CD4-positive, alpha-beta T cell treated with Interleukin-6 for 4 hours (primary cell): ENCODE results near the gene XXYLT1.

Source experiments
- DNase-seq: peaks from one replicate; pipeline ENCODE4 v3.0.0-alpha.2; 2020; ENCODE audit warnings: mixed read lengths

Gene XXYLT1

DNA sequence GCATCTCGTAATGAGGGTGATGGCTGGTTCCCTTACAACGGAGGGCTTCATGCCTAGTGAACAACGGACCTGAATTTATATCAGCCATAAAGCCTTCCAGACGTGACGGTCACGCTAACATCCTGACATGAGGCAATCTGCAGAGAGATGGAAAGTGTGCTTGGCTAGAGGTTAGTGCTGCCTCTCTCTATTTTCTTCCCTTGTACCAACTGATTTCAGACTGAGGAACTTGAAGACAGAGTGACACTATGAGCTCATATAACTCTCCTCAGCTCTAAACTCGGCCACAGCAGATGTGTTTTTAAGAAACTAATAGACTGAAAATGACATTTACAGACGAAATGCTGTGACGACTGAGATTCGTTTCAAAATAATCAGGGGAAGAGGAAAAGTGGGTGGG, 122.4 kb downstream of the XXYLT1 start:
- no peak for DNase-seq

DNA sequence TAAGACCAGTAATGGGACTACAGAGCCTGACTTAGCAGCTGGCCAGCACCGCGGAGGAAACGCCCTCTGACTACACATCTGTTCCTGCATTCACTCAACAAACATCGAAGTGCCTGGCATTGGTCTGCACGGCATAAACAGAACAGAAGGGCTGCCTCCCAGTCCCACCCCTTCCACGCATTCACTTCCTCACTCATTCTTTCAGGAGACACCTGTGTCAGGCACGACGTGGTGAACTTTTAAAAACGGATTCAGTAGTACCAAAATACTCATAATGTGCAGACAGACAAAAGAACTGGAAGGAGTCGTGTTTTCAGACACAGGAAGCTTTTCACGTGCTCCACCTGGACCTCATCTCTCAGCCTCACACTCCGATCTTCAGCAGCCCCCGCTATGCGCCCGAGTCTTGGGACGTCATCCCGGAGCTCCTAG, 123.3 kb downstream of the XXYLT1 start:
- DNase-seq, result peak; percentile 46

DNA sequence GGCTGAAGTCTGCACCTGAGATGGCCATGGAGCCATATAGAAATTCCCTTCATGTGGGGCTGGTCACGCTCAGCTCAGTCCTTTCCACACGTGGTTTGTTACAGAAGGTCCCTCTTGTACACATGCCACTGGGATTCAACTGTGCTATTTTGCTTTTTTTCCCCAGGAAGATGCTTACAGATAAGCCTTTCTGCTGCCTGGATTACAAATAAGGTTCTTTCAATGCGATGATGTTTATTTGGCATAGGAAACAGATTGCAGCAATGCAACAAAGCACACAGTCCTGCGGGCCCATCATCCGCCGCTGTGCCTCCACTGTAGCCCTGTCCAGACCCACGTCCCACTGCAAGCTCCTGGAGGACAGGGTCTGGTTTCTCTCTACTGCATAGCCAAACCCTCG, 124.8 kb downstream of the XXYLT1 start:
- DNase-seq, result no peak

DNA sequence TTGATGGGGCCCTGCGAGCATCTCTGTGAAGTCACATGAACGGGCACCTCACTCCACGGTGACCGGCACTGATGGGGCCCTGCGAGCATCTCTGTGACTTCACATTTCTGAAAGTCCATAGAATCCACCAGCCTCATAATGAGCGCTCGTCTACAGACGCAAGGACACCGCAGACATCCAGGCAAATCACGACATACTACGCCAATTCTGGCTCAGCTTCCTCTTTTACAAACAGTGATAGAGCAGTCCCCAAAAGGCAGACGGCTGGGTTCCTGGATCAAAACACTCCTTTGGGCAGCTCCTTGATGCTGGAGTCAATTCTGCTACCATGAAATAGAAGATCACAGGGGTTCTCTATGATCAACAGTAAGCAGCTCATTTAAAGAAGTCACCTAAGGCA, 125.4 kb downstream of the XXYLT1 start:
- no peak for DNase-seq

DNA sequence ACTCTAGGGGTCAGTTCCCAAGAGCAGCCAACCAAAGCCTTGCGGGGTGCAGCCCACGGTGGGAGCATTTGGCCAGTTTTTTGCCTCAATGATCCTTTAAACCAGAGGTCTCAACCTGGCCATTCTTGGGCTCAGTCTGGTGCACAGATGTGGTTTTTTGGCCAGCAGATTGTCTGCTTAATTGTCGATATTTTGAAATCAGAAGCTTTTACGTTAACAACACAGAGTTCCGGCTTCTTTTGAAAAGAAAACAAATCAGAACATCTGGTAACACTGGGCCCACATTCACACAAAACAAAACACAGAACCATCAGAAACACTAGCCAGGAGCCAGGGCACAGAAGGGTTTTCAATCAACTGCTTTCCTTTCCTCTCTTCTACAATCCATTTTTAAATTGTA, 127.7 kb downstream of the XXYLT1 start:
- DNase-seq, result no peak

DNA sequence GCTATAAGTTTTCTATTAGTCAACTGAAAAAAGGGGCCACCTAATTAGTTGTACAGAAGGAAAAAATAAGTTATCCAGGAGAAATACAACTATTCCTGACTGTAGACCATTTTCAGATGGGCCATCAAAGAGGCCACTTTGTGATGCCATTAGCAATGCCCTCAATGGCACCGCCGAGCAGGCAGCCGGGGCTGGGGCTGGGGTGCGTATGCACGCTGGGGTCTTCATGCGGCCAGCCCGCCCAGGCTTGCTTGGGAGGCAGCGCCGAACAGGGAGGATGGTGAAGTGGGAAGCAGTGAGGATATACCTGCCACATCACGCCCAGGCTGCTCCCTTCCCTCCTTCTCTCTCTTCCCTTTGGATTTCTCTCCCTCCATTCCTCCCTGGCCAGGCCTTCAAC, 128.4 kb downstream of the XXYLT1 start:
- DNase-seq, result no peak

DNA sequence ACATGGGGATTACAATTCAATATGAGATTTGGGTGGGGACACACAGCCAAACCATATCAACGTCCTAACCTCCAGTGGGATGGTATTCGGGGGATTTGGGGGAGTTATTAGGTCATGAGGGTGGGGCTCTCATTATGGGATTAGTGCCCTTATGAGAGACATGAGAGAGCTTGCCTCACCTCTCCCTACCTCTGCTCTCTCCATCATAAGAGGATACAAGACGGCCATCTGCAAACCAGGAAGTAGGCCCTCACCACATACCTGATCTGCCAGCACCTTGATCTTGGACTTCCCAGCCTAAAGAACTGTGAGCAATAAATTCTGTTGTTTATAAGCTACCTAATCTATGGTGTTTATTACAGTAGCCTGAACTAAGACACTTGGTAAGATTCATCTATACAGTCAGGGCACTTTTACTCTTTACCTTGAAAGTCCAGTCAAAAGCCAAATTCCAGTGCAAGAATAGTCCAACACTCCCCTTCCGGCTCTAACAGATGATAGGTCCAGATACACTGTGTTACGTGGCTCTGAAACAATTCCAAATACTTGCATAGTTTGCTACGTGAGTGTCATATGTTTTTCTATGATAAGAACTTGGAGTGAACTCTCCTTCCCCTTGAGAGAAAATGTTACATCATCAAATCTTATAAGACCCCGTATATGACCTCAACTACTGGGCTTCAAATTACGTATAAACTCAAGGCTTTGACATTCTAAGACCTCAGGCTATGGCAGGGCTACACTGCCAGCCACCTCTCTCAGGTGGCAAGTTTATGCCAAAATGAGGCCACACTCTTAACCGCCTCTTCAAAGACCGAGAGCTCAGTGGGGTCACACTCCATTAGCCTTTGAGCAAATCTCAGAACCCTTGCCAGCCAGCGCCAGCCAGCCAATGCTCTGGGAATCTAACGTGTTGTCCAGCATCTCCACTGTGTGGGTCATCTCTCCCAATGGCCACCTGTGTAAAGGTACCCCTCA, 129.9 kb downstream of the XXYLT1 start:
- DNase-seq, result no peak

DNA sequence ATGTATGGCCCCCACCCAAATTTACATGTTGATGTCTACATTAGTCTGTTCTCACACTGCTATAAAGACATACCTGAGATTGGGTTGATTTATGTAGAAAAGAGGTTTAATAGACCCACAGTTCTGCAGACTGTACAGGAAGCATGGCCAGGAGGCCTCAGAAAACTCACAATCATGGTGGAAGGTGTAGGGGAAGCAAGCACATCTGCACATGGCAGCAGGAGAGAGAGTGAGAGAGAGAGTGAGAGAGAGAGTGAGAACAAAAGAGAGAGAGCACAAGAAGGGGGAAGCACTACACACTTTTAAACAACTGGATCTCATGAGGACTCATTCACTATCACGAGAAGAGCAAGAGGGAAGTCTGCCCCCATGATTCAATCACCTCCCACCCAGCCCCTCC, 130.5 kb downstream of the XXYLT1 start:
- DNase-seq, result no peak

DNA sequence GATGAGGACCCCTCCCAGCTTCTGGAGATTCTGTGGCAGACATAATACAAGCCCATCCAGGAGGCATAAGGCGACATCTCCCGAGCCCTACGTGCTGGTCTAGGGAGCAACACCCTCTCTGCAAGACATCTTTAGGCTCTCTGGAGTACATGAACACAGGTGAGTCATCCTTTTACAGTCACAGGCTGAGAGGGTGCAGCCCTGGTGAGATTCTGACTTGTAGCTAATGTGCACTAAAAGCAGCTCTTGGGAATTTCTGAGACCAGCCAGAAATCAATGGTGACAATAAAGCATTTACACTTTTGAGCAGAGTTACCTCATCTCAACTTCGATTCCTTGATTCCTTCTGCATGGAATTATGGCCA, 131.1 kb downstream of the XXYLT1 start:
- no peak for DNase-seq

DNA sequence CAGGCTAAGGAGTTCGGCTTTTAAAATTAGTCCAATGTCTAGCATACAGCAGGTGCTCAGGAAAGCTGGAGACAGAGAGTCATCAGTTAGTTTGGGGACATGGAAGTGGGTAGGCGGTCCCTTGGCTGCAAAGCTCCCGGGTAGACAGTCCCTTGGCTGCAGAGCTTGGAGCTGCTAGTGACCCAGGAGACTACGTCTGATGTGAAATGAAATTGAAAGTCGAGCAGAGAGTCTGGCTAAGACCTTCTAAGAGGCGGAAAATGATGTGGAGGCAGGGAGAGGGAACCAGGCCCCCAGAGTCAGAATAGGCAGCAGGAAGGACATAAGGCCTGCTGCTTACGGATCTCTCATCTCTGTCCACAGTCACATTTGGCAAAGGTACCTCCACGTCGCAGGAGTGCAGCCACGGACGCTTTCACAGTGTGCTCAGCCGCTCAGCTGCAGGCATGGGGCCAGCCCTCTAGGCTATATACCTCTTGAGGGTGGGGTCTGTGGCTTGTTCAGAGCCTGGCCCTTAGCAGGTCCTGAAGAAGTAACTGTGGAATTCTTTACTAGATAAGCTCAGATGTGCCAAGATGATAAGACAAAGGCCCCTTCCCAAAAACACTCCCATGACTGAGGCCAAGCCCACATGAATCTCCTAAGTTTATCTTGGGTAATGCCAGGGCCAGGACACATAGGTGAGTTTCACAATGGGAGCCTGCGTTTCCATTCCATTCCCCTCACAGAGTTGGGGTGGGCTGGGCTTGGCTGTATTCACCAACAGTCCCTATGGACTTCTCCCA, 131.7 kb downstream of the XXYLT1 start:
- DNase-seq, result no peak

DNA sequence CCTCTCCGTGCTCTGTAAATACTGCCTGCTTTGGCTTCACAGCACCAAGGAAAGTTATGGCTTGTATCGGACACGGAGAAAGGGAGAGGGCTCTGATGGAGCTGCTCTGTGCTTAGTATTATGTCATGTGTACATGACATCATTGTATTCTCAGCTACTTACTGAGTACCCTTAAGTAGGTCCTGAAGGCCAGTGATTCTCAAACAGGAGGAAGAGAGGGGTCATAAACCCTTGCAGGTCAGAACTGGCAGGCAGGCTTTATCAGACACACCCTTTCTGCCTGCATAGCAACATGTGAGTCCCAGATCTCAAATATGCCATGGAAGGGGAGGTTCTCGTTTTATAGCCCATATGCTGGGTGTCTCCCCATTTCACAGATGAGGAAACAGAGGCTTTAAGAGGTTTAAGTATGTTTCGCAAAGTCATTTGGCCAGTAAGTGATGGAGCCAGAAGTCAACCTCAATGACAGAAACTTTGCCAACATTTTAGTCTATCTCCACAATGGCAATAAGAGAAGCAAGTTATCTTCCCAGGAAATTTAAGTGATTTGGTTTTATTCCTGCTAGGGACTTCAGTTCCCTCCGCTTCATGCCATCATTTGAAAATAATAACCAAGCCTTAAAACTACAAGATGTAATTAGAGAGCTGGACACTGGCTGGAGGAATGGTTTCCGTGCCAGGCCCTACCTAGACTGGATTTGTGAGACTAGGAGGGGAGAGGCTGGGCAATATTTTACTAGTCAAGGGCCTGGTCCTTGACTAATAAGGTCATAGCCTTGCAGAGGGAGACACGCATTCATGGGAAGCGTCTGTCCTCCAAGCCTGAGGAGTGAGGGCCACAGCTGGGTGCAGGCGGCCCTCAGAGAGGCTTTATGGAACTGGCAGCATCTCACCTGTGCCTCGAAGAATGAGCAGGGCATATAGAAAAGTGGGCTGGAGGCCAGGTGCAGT, 133.0 kb downstream of the XXYLT1 start:
- DNase-seq, result no peak

DNA sequence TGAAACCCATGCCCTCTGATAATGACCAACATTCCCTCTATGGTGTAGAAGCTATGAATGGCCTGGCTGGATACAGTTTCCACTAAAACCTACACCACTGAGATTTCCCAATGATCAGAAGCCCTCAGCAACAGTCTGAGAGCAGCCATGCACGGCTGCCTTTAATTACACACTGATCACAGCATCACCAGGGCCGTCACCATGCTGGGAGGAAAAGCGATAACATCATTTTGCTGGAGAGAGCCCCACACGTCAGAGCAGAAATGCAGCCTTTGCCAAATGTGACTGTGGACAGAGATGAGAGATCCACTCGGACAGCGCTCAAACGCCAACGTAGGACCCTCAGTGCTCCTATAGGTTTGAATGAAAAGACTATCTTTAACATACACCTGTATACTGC, 135.0 kb downstream of the XXYLT1 start:
- DNase-seq, result no peak

DNA sequence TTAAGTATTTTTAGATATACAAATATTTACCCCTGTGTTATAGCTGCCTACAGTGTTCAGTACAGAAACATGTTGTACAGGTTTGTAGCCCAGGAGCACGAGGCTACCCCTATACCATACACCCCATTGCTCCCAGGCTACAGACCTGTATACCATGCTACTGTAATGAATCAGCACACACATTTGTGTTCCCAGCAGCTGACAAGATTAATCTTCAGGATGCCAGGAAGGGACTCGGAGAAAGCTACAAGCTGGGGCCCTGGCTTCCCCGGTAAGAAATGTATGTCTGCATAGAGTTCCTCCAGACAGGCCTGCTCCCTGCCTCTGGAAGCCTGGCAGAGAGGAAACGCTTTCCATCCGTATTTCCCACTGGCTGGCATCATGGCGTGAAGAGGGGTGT, 136.5 kb downstream of the XXYLT1 start:
- no peak for DNase-seq

DNA sequence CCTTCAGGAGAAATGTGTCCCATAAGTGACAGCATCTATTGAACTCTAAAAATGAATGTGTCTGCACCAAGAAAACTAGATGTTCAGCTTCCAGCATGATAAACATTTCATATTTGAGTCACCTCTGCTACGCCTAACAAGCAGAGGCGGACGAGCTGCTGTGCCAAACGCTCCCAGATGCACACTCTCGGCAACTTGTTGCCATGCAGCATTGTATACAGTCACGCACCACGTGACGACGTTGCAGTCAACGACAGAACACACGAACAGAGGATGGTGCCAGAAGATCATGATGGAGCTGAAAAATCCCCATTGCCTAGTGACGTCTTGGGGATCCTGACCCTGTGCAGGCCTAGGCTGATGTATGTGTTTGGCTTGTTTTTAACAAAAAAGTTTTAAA, 137.5 kb downstream of the XXYLT1 start:
- DNase-seq, result peak; percentile 51

DNA sequence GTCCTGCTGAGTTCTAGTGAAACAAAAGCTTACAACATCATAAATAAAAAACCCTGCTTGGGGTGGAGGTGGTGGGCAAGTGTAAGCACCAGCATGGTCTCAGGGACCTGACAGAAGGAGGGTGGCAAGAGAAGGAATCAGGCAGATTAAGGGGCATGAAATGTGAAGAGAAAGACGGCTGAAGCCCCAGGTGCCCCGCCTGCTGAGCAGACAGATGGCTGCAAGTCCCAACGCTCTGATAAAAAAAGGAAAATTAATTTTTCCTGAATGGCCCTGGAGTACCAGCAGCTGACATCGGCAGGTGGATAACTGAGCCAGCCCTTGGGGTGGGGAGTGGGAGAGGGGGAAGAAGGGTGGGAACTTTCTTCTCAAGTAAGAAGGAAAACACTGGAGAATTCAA, 137.9 kb downstream of the XXYLT1 start:
- no peak for DNase-seq

DNA sequence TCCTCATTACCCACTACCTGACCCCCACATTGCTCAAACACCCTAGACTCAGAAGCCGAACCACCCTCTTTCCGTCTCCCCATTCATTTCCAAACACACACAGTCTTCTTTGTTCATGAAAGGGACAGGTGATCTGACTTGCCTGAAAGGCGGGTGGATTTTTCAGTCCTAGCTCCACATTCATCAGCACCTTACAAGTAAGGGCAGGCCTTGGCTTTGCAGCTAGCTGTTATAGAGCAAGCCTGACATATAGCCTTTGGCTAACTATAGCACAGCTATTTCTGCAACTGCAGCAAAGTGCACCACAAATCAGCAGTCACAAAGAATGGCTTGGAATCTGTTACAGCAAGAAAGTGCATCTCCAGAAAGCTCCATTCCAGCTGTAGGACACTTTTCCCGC, 139.8 kb downstream of the XXYLT1 start:
- DNase-seq, result no peak

DNA sequence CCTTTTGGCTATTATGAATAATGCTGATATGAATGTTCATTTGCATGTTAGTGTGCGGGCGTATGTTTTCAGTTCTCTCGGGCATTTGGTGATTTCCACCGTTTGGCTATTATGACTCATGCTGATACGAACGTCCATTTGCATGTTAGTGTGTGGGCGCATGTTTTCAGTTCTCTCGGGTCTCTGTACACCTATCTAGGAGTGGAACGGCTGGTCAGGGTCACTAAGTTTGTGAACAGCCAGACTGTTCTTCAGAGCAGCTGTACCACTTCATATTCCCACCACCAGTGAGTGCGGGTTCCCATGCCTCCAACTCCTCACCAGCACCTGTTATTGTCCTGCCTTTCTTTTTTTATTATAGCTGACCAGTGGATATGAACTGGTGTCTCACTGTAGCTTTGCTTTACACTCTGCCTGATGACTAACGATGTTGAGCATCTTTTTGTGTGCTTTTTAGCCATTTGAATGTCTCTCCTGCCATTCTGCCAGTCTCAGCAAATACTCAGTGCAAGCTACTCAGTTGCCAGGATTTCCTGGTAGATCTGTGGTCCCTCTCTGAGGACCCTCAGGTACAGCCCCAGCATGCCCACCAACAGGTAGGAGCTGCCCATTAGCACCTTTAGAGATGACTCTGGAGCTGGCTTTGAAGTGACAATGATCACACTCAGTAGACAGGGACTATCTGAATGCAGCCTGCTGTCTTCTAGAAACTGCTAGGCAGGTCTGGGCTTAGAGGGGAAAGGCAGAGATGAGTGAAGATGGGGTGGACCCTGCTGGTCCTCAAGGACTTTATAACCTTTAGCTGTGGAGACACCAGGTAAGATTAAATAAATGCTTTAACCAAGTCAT, 141.1 kb downstream of the XXYLT1 start:
- DNase-seq, result peak; percentile 15

DNA sequence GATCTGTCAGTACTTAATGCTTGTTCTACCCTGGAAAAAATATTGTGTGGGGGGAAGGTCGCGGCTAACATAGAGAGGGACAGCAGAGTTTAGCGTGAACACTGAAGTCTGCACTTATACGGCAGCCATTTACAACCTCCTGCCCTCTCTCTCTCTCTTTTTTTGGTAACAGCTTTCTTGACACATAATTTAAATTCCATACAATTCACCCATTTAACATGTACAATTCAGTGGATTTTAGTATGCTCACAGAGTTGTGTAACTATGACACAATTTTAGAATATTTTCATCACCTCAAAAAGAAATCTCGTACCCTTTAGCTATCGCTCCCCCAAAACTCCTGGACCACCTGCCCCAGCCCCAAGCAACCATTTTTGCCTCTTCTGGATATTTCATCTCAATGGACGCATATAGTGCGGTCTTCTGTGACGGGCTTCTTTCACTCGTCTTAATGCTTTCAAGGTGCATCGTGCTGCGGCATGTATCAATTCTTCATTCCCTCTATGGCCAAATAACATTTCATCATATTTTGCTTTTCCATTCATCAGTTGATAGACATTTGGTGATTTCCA, 141.8 kb downstream of the XXYLT1 start:
- DNase-seq, result no peak

DNA sequence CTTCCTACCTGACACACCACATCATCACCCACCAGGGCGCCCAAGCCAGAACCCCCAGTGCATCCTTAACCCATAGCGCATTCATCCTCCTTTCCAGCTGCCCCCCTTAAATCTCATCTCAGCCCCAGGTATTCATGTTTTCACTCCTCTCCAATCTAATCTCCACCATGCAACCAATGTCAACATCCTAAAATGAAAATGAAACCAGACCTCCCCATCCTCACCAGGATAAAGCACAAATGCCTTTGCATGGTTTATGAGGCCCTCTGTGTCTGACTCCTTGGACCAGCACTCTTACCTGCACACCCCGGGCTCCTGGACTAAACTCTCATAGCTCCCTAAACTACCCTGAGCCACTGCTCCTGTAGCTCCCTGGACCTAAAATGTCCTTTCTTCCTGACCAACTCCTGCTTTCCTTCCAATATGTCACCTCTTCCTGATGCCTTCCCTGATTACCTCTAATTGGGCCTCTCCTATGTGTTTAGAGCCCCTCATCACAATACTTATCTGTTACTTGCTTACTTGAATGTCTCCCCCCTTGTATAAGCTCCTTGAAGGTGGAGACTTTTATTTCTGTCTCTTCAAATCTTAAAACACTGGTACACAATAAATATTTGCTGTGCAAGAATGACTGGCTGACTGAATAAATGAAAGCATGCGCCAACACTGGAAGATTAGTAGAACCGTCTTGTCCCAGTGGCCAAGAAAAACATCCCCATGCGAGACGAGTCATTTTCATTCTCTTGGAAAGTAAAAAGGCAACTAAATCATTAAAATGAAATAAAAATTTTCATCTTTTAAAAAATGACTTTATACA, 142.5 kb downstream of the XXYLT1 start:
- DNase-seq, result no peak

DNA sequence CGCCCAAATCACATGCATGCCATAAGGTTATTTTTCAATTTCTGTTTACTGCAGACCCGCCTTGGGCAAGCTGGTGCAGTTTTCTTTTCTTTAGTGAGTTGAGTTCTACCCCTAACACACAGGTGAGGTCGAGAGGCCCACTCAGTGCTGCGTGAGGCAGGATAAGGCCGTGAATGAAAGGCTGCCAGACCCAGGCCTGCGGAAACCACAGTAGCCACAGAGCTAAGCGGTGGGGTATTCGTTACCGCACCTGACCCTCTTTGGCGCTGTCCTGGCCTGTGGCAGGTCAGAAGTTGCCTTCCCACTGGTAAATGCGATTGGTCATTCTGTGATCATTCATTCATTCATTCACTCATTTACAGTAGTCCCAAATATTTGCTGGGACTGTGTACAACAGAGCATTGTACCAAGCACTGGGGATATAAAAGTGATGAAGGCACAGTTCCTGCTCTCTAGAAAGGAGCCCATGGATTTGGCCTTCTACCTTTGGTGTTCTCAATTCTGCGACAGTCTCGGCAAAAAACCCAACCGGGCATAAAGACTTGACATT, 144.8 kb downstream of the XXYLT1 start:
- no peak for DNase-seq
